A172 (cell line): ENCODE data around the gene NRL. TPM values are rescaled to one million over a fixed set of nuclear protein-coding genes. Genes with fewer than 3 reads are reported as not detected.
A peak's percentile ranks its signal among the peaks of the same experiment; 100 is the strongest.

Source experiments
- DNase-seq: peaks from one replicate; pipeline ENCODE4 v3.0.0-alpha.2; 2015; ENCODE audit warnings: low spot score
- total RNA-seq: library from RNA; depleted of rRNA; stranded (reverse); fragments of >200 nt; shearing (Covaris generic); gene quantifications from 2 replicates; pipeline ENCODE4 v1.2.3, GENCODE V29; 2014; rRNA removed

The NRL gene
- 0.72 TPM in 1 of 2 replicates, not detected in the other for total RNA-seq

GRCh38 chr14:24114532-24115421 is at the start of gene NRL, which contains the start of gene DCAF11:
Gene NRL, minus strand, starts transcription at chr14:24114949. Its CDS starts 32,101 bp downstream, at chr14:24082848.
Gene DCAF11, plus strand, starts transcription at chr14:24114777. Its CDS starts 818 bp downstream, at chr14:24115595.
- peak; percentile 97 for DNase-seq

GRCh38 chr14:24162093-24162492 is 47.3 kb upstream of the NRL start:
- DNase-seq: no peak

GRCh38 chr14:24160850-24161804 is 46.4 kb upstream of the NRL start, which contains the start of gene IRF9:
Gene IRF9, plus strand, starts transcription at chr14:24161265. Its CDS starts 880 bp downstream, at chr14:24162145.
- DNase-seq: peak; percentile 89

- no peak for DNase-seq
Observed at GRCh38 chr14:24160499-24160849, 45.7 kb upstream of the NRL start.

- DNase-seq: no peak
Observed at GRCh38 chr14:24159777-24160498, 45.2 kb upstream of the NRL start.

- no peak for DNase-seq
Observed at GRCh38 chr14:24157331-24157730, 42.6 kb upstream of the NRL start.

- no peak for DNase-seq
Observed at GRCh38 chr14:24156840-24157239, 42.1 kb upstream of the NRL start.

- DNase-seq: no peak
Observed at GRCh38 chr14:24155100-24155499, 40.4 kb upstream of the NRL start.

GRCh38 chr14:24151404-24152080 is 36.8 kb upstream of the NRL start:
- no peak for DNase-seq

GRCh38 chr14:24150993-24151392 is 36.2 kb upstream of the NRL start:
- no peak for DNase-seq

GRCh38 chr14:24150567-24150966 is 35.8 kb upstream of the NRL start:
- no peak for DNase-seq

GRCh38 chr14:24150061-24150460 is 35.3 kb upstream of the NRL start:
- DNase-seq: no peak

- no peak for DNase-seq
Observed at GRCh38 chr14:24149302-24149969, 34.7 kb upstream of the NRL start.

GRCh38 chr14:24147761-24148428 is 33.1 kb upstream of the NRL start:
- DNase-seq: no peak

GRCh38 chr14:24146978-24147760 is 32.4 kb upstream of the NRL start, which contains the start of gene RNF31:
Gene RNF31, plus strand, starts transcription at chr14:24147498. Its CDS starts 201 bp downstream, at chr14:24147699.
- DNase-seq: peak; percentile 96

GRCh38 chr14:24146453-24146977 is 31.8 kb upstream of the NRL start, which contains the start of gene PSME2:
Gene PSME2, minus strand, starts transcription at chr14:24146610. Its CDS starts 29 bp downstream, at chr14:24146581.
- peak; percentile 90 for DNase-seq

- no peak for DNase-seq
Observed at GRCh38 chr14:24145690-24146452, 31.1 kb upstream of the NRL start.

- DNase-seq: no peak
Observed at GRCh38 chr14:24145219-24145618, 30.5 kb upstream of the NRL start.
